GM19099 (cell line): Measurements from ENCODE around the gene SAMD15.

Experiments used
- POLR2A ChIP-seq: IDR thresholded peaks from 3 replicates; pipeline ENCODE4 v1.6.1; 2011; ENCODE audit warnings: low read depth; ENCODE audit not compliant: insufficient read length; ENCODE audit errors: extremely low read depth

SAMD15 gene

GRCh38 chr14:77359626-77360025 is 17.6 kb upstream of the SAMD15 start:
- no peak for TF ChIP-seq POLR2A

- TF ChIP-seq POLR2A: no peak
Measured at GRCh38 chr14:77364146-77364545, 13.0 kb upstream of the SAMD15 start.

- TF ChIP-seq POLR2A: no peak
Measured at GRCh38 chr14:77369285-77369684, 7.9 kb upstream of the SAMD15 start.

GRCh38 chr14:77372304-77372841 is 4.8 kb upstream of the SAMD15 start:
- TF ChIP-seq POLR2A: peak; percentile 32

GRCh38 chr14:77375164-77375950 is 1.8 kb upstream of the SAMD15 start:
- TF ChIP-seq POLR2A: no peak

- TF ChIP-seq POLR2A: no peak
Measured at GRCh38 chr14:77375973-77376770, 1.0 kb upstream of the SAMD15 start.

GRCh38 chr14:77377502-77377844 is 294 bp downstream of the SAMD15 start:
- no peak for TF ChIP-seq POLR2A

- no peak for TF ChIP-seq POLR2A
Measured at GRCh38 chr14:77378701-77379100, 1.5 kb downstream of the SAMD15 start.

GRCh38 chr14:77390188-77390587 is 13.0 kb downstream of the SAMD15 start:
- TF ChIP-seq POLR2A: no peak

GRCh38 chr14:77400216-77400615 is 23.0 kb downstream of the SAMD15 start:
- TF ChIP-seq POLR2A: no peak

- TF ChIP-seq POLR2A: no peak
Measured at GRCh38 chr14:77403768-77404167, 26.6 kb downstream of the SAMD15 start.

GRCh38 chr14:77406086-77406485 is 28.9 kb downstream of the SAMD15 start:
- TF ChIP-seq POLR2A: no peak

GRCh38 chr14:77406718-77407117 is 29.5 kb downstream of the SAMD15 start:
- no peak for TF ChIP-seq POLR2A

- no peak for TF ChIP-seq POLR2A
Measured at GRCh38 chr14:77407158-77407557, 30.0 kb downstream of the SAMD15 start.

GRCh38 chr14:77409131-77409533 is 32.0 kb downstream of the SAMD15 start:
- no peak for TF ChIP-seq POLR2A

- TF ChIP-seq POLR2A: no peak
Measured at GRCh38 chr14:77416836-77417235, 39.7 kb downstream of the SAMD15 start.
